HG02840 (cell line): ENCODE results near the gene IL17RE.
A peak's percentile ranks its signal among the peaks of the same experiment; 100 is the strongest.
"Not testable (repeated sequence)": the region's sequence is repeated elsewhere in the genome, so short reads cannot be mapped to it uniquely, and the experiment has no call there.

ENCODE experiments used
- ATAC-seq: cut with Tn5 transposase; IDR thresholded peaks from one replicate; pipeline ENCODE4 v1.9.1; 2021; ENCODE audit warnings: mild to moderate bottlenecking, moderate library complexity, moderate number of reproducible peaks; ENCODE audit not compliant: unreplicated experiment, low FRiP score

Gene IL17RE

DNA sequence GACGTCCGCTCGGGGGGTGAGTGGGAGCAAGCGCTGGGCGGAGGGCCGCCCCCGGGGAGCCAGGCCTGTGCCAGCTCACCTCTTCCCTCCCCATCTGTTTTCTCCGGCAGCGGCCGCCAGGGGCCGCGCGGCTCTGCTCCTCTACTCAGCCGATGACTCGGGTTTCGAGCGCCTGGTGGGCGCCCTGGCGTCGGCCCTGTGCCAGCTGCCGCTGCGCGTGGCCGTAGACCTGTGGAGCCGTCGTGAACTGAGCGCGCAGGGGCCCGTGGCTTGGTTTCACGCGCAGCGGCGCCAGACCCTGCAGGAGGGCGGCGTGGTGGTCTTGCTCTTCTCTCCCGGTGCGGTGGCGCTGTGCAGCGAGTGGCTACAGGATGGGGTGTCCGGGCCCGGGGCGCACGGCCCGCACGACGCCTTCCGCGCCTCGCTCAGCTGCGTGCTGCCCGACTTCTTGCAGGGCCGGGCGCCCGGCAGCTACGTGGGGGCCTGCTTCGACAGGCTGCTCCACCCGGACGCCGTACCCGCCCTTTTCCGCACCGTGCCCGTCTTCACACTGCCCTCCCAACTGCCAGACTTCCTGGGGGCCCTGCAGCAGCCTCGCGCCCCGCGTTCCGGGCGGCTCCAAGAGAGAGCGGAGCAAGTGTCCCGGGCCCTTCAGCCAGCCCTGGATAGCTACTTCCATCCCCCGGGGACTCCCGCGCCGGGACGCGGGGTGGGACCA lies 30.4 kb downstream of the IL17RE start:
- ATAC-seq: peak; percentile 49

DNA sequence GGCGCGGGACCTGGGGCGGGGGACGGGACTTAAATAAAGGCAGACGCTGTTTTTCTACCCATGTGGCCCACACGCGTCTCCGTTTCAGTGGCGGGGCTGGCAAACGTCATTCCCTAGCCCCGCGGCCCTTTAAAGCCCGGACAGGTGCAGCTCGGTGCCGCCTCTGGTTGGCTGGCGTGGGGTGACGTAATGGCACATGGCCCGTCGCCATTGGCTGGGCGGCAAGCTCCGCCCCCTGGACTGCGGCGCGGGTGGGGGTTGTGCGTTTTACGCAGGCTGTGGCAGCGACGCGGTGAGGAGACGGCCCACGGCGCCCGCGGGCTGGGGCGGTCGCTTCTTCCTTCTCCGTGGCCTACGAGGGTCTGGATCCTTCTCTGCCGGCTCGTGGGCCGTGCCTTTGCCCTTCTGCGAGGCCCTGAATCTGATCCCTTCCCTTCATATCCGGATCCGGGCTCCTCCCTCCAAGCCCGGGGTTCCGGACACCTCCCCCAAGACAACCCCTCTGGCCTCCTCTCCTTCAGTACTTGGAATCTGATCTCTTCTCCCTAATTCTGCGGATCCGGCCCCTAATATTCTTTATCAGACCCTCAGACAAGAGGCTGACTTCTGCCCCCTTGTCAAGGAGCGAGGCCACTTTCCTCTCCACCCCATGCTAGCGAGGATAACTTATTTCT lies 31.1 kb downstream of the IL17RE start, which contains the start of gene CRELD1:
Gene CRELD1 (plus strand): TSS at position 274 of the 674 bp plus-strand sequence. CDS start 605 bp downstream, outside the sequence.
- ATAC-seq: peak; percentile 91

DNA sequence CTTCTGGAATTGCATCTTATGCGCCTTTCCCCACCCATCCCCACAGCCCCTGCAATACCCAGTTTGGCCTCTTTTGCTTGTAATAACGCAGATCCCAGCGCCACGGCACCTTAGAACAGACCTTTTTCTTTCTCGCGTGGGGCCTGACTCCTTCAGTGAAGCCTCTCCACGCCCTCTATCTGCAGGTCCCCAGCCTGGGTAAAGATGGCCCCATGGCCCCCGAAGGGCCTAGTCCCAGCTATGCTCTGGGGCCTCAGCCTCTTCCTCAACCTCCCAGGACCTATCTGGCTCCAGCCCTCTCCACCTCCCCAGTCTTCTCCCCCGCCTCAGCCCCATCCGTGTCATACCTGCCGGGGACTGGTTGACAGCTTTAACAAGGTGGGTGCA lies 31.6 kb downstream of the IL17RE start:
- ATAC-seq: no peak

DNA sequence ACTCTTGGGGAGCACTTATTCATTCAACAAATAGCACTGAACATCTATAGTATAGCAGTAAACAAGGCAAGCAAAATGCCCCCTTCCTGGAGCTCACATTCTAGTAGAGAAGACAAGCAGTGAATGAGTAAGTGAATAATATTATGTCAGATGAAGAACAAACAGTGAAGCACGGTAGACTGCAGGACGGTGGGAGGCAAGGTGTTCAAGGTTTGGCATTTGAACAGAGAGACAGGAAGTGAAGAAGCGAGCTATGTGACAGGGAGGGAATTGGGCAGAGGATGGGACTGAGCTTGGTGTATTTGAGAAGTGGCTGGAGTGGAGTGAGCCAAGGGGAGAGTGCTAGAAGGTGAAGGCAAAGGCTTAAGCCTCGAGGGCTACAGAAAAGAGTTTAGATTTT lies 32.3 kb downstream of the IL17RE start:
- ATAC-seq: no peak

DNA sequence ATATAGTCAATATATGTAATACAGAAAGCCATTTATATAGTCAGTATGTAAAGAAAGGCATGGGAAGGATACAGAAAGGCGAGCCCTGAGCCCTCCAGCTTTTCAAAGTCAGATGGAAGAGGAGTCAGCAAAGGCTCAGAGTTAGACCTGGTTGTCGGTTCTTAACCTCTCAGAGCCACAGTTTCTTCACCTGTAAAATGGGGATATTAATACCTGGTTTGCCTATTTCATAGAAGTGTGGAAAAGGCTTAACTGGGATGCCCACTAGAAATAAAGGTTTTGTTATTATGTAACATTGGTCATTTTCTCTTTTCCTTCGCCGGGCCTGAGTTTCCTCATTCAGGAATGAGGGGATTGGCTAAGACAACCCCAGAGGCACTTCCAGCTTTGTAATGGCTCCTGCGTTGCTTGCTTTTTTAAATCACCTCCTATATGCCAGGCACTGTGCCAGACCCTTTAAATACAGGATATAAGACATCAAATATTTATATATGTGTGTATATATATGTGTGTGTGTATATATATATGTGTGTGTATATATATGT lies 33.4 kb downstream of the IL17RE start:
- no peak for ATAC-seq

DNA sequence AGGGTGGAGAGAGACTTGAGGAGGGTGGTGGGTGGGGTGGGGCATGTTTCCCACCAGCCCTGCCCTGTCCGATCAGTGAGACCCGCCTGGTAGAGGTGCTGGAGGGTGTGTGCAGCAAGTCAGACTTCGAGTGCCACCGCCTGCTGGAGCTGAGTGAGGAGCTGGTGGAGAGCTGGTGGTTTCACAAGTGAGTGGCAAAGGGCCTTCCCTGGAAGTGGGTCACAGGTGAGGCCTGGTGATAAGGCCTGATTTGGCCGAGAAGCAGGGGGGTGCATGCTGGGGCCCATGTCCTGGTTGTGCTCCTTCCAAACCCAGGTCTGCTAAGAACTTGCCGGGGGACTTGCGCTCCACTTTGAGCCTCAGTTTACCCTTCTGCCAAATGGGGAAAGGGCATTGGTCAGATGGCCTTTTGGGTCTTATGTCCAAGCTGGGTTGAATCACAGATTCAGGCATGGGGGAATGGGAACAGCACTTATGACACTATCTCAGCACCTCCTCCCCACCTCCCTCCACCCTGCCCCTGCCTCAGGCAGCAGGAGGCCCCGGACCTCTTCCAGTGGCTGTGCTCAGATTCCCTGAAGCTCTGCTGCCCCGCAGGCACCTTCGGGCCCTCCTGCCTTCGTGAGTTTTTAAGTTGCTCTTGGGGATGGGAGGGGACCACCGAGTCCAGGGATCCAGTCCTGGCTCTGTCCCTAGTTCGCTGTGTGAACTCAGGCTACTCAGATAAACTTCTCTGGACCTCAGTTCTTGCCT lies 35.0 kb downstream of the IL17RE start:
- no peak for ATAC-seq

DNA sequence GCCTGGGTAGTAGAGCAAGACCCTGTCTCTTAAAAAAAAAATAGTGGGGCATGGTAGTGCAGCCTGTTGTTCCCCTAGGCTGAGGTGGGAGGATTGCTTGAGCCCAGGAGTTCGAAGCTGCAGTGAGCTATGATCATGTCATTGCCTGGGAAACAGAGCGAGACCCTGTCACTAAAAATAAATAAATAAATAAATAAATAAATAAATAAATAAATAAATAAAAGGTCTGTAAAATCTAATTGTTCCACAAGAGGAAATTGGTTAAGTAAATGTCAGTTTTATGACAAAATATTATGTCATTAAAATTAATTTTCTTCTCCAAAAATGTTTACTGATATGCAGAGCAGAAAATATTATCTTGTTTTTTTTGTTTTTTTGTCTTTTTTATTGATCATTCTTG lies 36.3 kb downstream of the IL17RE start:
- no peak for ATAC-seq

DNA sequence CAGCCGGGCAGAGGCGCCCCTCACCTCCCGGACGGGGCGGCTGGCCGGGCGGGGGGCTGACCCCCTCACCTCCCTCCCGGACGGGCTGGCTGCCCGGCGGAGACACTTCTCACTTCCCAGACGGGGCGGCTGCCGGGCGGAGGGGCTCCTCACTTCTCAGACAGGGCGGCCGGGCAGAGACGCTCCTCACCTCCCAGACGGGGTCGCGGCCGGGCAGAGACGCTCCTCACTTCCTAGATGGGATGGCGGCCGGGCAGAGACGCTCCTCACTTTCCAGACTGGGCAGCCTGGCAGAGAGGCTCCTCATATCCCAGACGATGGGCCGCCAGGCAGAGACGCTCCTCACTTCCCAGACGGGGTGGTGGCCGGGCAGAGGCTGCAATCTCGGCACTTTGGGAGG lies 37.3 kb downstream of the IL17RE start:
- not testable (repeated sequence) for ATAC-seq

DNA sequence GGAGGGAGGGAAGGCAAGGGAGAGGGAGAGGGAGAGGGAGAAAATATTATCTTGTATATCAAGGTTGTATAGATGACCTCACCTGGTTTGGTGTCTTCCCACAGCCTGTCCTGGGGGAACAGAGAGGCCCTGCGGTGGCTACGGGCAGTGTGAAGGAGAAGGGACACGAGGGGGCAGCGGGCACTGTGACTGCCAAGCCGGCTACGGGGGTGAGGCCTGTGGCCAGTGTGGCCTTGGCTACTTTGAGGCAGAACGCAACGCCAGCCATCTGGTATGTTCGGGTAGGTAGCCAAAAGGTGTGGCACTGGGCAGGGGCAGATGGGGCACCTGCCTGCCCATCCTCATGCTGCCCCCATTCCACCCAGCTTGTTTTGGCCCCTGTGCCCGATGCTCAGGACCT lies 38.1 kb downstream of the IL17RE start:
- ATAC-seq: no peak

DNA sequence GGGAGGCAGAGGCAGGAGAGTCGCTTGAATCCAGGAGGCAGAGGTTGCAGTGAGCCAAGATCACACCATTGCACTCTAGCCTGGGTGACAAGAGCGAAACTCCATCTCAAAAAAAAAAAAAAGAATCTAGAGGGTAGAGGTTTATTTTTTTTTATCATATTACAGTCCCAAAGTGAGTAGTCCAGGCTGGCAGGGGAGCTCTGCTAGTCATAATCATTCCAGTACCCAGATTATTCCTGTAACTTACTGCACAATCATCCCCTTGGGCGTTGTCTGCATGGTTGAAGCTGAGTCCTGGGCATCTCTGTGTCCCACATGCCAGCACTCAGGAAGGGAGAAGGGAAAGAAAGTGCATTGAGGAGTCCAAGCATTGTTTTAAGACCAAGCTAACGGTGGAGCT lies 39.5 kb downstream of the IL17RE start:
- no peak for ATAC-seq

DNA sequence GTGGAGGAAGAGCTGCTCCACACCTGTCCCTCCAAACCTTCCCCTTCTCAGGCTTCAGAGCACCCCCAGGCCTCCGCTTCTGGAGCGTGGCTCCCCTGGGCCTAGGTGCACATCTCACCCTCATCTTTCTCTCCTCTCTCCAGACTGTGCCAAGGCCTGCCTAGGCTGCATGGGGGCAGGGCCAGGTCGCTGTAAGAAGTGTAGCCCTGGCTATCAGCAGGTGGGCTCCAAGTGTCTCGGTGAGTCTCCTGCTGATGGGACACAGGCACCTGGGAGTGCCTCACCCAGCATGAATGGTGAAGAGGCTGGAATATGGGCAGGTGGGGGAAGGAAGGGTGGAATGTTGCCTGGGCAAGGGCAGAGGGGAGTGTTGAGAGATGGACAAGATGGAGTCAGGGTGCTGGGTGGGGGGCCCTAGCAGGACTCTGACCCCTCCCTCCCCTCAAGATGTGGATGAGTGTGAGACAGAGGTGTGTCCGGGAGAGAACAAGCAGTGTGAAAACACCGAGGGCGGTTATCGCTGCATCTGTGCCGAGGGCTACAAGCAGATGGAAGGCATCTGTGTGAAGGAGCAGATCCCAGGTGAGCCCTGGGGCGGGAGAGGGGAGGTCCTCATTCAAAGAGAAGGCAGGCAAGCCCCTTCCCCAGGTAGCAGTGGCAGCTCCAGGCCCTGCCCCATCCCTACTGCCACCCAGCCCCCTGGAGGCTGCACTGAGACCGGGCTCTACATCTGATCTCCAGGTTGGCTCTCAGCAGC lies 40.5 kb downstream of the IL17RE start:
- no peak for ATAC-seq

DNA sequence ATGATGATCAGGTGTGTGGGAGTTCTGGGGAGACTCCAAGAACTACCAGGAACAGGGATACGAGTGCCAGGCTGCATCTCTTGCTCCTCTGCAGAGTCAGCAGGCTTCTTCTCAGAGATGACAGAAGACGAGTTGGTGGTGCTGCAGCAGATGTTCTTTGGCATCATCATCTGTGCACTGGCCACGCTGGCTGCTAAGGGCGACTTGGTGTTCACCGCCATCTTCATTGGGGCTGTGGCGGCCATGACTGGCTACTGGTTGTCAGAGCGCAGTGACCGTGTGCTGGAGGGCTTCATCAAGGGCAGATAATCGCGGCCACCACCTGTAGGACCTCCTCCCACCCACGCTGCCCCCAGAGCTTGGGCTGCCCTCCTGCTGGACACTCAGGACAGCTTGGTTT lies 41.6 kb downstream of the IL17RE start:
- no peak for ATAC-seq

DNA sequence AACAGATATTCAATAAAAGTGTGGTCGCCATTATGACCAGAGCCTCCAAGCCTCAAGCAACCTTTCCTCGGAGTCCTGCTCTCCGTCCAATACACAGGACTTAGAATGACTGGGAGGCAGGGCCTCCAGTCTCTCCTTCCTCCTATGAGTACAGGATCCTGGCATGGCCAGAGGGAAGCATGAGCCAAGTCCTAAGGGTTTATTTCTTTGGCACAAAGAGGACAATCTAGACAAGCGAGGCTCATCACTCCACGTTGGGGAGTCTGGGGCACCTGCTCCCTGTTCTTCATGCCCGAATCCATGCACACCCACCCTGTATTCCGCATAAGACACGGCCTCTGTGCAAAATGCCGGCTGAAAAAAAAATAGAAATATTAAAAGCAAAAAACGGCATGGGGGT lies 42.7 kb downstream of the IL17RE start:
- no peak for ATAC-seq

DNA sequence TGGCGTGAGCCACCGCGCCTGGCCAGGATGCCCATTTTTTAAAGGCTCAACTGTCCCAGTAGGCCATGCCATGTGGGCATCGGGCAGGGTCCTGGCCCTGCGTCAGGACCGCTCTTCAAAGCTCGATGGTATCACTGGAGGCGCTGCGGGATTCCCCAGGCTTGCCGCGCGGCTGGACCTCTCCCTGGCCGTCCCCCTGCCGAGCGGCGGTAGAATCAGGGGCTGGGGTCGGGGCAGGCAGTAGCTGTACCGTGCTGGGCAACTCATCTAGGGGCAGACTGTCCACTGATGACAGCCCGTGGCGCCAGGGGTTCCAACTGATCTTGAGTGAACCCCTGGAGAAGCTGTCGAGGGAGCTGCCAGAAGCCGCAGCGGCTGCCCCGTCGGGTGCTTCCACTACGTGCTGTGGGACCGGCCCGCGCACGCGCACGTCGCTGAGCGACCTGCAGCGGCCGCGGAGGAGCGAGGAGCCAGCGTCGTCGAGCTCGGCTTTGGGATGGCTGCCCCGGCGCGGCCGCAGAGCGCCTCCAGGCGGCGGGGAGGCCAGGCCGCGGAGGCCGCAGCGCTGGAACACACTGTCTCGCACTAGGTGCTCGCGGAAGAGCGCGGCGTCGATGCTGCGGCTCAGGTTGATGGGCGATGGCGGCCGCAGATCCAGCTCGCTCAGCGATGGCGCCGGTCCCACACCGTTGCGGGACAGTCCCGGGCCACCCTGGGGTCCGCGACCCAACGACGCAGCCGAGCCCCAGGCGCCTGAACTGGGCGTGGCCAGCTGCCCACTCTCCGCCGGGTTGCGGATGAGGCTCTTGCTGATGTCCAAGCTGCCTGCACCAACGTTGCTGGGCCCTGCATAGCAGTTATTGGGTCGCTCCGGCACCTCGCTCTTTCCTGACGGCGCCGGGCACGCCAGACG lies 43.7 kb downstream of the IL17RE start:
- ATAC-seq: no peak

DNA sequence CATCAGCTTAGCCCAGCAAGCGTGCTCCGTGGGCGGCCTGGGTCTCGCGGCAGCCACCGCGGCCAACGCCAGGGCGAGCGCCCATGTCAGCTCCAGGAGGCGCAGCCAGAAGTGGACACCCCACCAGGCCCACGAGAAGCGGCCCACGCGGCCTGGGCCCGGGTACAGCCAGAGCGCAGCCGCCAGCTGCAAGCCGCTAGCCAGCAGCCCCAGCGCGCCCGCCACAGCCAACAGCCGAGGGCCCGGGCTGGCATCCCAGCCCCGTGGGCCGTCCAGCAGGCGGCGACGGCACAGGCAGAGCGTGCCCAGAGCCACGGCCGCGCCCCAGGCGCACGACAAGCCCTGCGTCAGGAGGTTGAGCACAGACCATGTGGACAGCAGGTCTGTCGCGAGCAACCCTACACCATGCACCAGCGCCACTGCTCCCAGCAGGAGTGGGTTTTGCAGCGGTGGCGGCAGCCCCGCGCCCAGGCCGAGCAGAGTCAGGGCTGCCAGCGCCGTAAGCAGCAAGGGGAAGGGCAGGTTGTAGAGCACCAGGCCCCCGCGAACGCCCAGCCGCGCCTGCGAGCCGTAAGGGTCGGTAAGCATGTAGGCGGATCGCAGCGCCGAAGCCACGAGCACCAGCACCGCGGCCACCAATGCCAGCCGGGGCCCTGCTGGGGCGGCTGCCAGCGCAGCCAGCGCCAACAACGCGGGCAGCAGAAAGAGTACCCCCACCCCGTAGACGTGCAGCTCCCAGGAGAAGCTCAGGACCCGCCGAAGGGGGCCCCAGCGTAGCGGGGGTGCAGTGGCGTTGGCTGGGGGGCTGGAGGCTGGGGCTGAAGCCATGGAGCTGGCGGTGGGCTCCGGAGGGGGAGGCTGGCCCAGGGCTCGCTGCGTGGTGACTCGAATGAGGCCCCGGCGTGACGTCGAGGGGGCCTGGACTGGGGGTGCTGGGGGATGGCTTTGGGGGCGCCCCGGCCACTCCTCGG lies 44.7 kb downstream of the IL17RE start:
- no peak for ATAC-seq

DNA sequence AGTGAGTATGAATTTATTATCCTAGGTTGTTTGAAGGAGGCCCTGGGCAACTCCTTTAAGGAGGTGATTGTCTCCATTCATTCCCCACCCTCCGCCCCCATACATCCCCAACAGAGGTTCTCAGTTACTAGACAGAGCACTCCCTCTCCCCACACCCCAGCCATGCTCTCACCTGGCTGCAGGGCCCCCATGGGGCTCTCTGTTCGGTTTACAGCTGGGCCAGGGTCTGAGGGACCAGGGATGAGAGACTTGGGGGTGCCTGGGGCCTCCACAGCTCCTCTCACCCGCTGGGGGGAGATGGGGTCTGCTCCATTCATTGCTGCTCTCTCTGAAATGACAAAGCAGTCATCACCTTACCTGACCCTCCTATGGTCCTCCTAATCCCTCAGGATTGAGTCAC lies 45.9 kb downstream of the IL17RE start:
- ATAC-seq: no peak

DNA sequence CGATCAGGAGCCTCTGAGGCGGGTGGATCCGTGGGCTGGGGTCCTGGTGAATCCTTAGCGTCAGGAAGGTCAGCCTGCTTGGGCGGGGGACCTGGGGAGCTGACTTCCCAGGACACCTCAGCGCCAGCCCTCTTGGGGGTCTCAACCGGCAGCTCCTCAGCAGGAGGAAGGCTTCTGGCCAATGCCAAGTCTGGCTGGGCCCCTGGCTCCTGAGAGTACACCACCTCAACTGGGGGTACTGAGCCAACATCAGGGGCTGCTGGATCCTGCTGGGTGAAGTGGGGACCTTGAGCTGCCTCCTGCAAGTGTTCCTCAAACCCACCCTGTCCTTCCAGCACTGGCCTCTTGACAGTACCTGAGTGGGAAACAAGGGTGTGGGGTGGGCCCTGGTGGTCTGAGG lies 46.5 kb downstream of the IL17RE start:
- no peak for ATAC-seq

DNA sequence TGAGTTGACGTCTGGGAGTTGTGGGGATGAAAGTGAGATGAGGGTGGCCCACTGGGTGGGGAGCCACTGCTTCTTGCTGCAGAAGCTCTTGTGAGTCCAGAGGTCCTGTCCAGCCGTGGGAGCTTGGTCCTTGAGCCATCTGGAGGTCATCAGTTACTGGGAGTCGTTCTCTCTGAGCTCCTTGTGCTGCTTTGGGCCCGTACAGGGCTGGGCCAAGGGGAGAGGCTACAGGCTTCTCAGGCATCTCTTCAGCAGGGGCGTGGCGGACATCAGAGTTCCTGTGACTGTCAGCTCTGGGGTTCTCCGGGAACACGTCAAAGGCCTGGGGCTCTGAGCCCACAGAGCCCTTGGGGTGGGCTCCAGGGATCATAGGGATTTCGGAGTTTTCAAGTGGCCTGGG lies 47.0 kb downstream of the IL17RE start:
- ATAC-seq: no peak
